Activated CD4-positive, alpha-beta T cell treated with anti-CD3 and anti-CD28 coated beads, Interleukin-2, amount 50 U/mL, for 24 hours (primary cell): ENCODE results near the gene SOWAHA.
"Not testable (repeated sequence)": the region's sequence is repeated elsewhere in the genome, so short reads cannot be mapped to it uniquely, and the experiment has no call there.

Experiments
- DNase-seq, 2 donors: peaks; one replicate each; pipeline ENCODE4 v3.0.0-alpha.2; 2020; ENCODE audit warnings: low read depth in 1 of 2, low spot score in 1 of 2

The SOWAHA gene

DNA sequence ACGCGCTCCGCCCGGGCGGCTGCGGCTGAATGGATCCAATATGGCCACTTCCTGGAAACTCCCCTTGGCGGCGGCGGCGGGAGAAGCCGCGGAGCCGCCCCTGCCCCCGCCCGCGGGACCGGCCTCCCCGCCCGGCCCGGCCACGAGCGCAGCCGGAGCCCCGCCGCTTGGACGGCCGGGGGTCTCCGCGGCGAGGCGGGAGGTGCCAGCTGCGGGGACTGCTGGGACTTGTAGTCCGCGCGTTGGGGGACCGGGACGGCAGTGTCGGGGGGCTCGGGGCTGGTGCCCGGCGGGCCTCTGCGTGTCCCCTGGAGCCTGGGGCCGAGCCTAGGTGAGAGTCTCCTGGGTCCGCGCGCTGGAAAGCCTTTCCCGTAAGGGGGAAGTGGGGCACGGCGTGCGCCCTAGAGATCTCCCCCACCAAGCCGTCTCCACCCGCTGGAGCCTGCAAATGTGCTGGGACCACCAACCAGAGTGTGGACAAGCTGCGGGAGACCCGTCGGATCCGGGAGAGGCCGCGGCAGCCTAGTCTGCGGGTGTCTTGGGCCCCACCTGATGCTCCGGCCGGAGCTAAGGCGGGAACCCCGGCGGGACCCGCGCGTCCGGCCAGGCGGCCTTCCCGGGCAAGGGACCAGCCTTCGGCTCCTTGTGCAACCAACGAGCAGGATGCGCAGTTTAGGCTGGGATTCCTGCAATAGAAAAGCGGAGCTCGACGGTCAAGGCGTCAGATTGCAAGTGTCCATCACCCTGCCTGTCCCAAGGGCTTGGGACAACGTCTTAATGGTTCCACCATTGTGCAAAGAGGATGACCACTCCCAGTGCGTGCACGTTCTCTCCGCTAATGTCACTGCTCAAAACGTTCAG lies 35.7 kb upstream of the SOWAHA start, which contains the start of gene SEPTIN8:
Gene SEPTIN8, minus strand, starts transcription at position 31 of the 861 bp plus-strand sequence. CDS start 102 bp downstream, outside the sequence.
- peak in 1 of 2 donors; percentile 31 for DNase-seq

DNA sequence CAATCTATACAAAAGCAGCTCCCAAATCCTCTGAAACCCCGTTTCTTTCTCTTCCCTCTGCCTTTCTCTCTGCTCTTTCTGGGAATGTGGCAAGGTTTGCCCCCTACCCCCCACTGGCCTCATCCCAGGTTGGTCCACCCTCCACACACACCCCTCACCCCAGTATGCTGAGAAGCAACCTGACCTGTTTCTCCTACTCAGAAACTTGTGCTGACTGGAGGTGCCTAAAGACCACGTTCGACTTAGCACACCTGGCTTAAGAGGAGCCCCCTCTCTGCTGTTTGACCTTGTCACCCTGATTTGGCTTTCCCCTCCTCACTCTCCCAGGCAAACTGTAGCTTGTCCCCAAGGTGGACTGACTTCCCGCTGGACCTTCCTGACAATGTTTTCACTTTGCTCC lies 35.0 kb upstream of the SOWAHA start:
- no peak for DNase-seq

DNA sequence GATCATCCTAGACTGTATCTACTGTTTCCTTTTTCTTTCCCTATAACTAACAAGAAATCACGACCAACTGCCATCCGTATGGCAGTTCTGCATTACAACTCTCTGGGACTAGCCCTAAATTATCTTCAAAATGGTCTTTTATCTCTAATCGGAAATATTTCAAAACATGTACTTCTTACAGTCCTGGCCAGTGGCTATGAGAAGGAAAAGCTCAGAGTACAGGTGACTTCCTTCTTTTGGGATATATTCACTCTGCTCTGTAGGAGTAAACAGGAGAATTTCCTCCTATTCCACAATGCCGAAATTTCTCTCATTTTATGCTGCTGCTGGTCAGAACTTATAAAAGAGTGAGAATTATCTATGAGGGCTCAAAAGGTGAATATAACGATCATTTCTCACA lies 34.2 kb upstream of the SOWAHA start:
- no peak for DNase-seq

GRCh38 chr5:132779961-132780360 lies 33.1 kb upstream of the SOWAHA start:
- no peak for DNase-seq

- DNase-seq, result no peak
Observed at GRCh38 chr5:132780577-132780976, 32.5 kb upstream of the SOWAHA start.

DNA sequence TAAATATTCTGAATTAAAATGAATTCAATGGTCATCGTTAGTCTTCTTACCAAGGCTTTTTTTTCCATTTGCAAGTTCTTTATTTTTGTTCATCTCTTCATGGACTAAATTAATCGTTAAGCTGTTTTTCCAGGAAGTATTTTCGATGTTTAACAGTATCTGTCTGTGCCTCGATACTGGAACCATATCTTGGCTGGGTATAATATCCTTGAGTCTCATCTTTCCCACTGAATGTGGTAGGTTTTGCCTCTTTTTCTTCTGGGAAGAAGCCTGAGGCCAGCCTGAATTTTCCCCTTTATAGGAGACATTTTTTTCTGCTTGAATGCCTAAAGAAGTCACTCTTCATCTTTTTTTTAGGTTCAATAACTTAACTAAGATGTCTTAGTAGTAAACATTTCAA lies 32.1 kb upstream of the SOWAHA start:
- no peak for DNase-seq

GRCh38 chr5:132782101-132782500 lies 31.0 kb upstream of the SOWAHA start:
- DNase-seq, result no peak

- DNase-seq, result no peak
Observed at GRCh38 chr5:132785365-132785764, 27.7 kb upstream of the SOWAHA start.

- DNase-seq, result no peak
Observed at GRCh38 chr5:132785864-132786263, 27.2 kb upstream of the SOWAHA start.

- DNase-seq, result no peak
Observed at GRCh38 chr5:132787076-132787475, 26.0 kb upstream of the SOWAHA start.

- DNase-seq, result no peak
Observed at GRCh38 chr5:132788508-132788907, 24.6 kb upstream of the SOWAHA start.

GRCh38 chr5:132788990-132789886 lies 23.9 kb upstream of the SOWAHA start:
- DNase-seq, result no peak

GRCh38 chr5:132790201-132790865 lies 22.8 kb upstream of the SOWAHA start:
- no peak for DNase-seq

DNA sequence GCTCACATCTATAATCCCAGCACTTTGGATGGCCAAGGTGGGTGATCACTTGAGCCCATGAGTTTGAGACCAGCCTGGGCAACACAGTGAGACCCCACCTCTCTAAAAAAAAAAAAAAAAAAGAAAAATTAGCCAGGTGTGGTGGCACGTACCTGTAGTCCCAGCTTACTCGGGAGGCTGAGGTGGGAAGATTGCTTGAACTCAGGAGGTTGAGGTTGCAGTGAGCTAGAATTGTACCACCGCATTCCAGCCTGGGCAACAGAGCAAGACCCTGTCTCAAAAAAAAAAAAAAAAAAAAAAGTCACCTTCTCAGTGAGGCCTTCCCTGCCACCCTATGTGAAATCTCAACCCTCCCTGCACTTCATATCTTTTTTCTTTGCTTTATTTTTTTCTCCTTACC lies 22.1 kb upstream of the SOWAHA start:
- DNase-seq, result no peak

DNA sequence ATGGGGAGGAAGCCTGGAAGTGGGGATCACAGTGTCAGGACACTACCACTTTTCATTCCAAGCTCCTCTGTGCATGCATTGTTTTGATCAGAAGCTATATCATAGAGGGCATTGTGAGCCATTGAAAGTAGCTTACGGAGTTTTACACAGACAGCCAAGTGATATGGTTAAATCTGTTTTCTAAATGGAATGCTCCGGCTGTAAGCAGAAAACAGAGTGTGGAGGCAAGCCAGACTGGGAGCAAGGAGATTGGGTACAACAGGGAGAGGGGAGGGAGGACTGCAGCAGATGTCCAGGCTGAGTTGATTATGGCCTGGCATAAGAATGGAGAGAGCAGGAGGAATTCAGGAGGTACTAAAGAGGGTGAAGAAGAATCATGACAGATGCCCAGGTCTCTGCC lies 15.5 kb upstream of the SOWAHA start:
- no peak for DNase-seq

GRCh38 chr5:132799392-132799791 lies 13.7 kb upstream of the SOWAHA start:
- no peak for DNase-seq

- DNase-seq, result no peak
Observed at GRCh38 chr5:132800545-132800944, 12.6 kb upstream of the SOWAHA start.

DNA sequence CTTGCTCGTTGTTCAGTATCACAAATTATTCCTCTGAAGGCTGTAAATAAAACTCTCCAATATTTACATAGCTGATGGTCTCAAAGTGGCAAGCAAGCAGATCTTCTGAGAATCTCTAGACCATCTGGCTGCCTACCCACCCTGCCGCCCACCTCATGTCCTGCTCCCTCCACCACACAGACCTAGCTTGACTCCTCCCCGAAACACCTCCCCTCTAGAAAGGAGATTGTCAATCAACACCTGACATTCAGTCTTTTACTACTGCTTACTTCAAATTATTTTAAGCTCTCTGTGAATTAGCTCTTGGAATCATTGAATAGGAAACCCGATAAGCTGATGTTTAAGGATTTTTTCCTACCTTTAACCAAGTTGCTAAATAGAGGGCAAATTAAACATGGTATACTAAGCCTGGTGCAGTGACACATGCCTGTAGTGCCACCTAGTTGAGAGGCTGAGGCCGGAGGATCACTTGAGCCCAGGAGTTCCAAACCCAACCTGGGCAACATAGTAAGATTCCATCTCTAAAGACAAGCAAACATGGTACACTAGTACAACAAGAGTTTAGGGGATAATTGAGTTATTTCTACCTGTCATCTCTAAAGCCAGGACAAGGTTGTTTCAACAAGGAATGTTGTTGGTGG lies 10.9 kb upstream of the SOWAHA start:
- DNase-seq, result no peak

DNA sequence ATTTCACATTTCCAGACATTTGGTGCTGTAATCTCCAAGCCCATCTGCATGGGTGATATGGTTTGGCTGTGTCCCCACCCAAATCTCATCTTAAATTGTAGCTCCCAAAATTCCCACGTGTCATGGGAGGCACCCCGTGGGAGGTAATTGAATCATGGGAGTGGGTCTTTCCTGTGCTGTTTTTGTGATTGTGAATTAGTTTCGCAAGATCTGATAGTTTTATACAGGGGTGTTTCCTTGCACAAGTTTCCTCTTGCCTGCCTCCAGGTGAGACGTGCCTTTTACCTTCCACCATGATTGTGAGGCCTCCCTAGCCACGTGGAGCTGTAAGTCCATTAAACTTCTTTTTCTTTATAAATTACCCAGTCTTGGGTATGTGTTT lies 10.4 kb upstream of the SOWAHA start:
- not testable (repeated sequence) for DNase-seq

DNA sequence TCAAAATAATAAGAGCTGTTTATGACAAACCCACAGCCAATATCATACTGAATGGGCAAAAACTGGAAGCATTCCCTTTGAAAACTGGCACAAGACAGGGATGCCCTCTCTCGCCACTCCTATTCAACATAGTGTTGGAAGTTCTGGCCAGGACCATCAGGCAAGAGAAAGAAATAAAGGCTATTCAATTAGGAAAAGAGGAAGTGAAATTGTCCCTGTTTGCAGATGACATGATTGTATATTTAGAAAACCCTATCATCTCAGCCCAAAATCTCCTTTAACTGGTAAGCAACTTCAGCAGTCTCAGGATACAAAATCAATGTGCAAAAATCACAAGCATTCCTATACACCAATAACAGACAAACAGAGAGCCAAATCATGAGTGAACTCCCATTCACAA lies 8.9 kb upstream of the SOWAHA start:
- DNase-seq, result not testable (repeated sequence)

DNA sequence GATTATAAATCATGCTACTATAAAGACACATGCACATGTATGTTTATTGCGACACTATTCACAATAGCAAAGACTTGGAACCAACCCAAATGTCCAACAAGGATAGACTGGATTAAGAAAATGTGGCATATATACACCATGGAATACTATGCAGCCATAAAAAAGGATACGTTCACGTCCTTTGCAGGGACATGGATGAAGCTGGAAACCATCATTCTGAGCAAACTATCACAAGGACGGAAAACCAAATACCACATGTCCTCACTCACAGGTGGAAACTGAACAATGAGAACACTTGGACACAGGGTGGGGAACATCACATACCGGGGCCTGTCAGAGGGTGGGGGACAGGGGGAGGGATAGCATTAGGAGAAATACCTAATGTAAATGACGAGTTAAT lies 7.2 kb upstream of the SOWAHA start:
- not testable (repeated sequence) for DNase-seq
